ENCODE results near the gene BAZ1A.

DNA sequence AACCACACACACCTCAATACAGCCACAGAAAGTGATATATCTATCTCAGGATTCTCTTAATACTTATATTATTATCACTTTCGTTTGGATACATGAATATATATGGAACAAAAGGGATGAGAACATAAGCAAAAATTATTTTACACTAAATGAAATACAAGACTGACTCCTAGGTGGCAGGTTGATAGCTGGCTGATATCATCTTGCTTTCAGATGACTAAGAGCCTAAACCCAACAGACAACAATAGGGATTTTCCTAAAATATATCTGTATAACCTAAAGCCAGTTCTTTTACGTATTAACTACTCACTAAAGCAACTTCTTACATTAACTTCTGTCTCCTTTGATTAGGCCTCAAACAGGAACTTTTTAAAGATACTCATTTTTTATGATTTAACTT lies 65.1 kb downstream of the BAZ1A start:
- TF ChIP-seq CTCF (IDR thresholded peaks at IDR 0.05) (no peak), POLR2A (IDR thresholded peaks at IDR 0.05) (no peak)
